GM15510 (cell line): ENCODE results near the gene SLC2A1.

ENCODE experiments used
- POLR2A ChIP-seq: IDR thresholded peaks from 3 replicates; pipeline ENCODE4 v1.6.1; 2011; ENCODE audit warnings: borderline replicate concordance; ENCODE audit not compliant: insufficient read length; ENCODE audit errors: extremely low read depth

SLC2A1 gene

DNA sequence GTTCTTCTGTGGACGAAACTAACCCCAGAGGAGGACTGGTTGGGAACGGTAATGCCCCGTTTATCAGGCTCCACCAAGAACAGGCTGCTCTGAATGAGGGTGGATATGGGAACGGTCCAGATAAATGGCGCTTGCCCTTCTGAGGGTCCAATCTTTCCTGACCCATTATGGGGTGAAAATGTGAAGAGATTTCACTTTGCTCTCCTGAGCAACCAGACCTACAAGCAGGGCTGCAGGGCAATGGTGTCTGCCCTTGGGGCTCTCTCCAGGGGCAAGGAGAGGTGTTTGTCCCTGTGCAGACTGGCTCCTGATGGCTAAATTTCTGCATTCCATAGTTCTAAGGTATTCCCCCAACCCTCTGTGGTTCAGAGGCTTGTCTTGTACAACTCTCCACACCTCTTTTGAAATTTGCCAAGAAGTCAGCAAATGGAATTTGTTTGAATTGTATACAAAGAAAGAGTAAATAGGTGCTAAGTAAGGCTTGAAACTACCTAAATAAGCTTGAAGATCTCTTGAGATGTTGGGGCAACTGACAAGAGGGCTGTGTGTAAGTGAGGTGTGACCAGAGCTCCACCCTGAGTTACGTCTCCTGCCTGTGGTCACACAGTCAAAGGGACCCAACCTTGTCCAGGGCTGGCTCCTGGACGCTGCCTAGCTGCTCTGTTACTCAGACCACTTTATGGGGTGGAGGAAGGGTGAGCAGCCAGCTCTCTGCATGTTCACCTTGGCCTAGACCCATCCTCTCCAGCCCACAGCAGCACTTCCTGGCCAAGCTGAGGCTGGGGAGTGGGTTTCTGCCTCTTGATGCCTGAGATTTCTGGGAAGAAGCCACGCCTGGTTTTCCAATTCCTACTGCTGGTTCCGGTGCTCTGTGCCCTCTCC lies 24.8 kb downstream of the SLC2A1 start:
- TF ChIP-seq POLR2A, result no peak

DNA sequence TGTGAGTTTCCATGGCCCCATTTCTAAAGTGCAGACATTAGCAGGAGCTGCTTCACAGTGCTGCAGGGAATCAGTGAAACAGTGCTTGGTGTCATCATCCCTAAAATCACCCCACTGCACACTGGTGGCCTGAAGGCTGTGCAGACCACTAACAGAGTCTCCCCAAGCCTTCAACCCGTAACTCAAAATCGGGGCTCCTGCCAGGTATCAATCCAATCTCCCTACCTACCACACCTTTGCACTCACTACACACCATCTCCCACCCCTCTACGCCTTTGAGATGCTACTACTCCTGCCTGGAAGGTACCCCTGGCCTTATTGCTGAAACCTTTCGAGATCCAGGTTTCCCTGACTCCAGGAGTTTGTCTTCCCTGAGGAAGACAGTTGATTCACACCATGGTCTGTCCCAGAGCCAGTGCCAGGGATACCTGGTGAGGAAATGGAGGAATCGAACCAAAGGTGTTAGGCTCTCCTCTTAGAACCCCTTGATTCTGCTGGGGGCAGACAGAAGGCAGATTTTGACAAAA lies 25.5 kb downstream of the SLC2A1 start:
- no peak for TF ChIP-seq POLR2A

DNA sequence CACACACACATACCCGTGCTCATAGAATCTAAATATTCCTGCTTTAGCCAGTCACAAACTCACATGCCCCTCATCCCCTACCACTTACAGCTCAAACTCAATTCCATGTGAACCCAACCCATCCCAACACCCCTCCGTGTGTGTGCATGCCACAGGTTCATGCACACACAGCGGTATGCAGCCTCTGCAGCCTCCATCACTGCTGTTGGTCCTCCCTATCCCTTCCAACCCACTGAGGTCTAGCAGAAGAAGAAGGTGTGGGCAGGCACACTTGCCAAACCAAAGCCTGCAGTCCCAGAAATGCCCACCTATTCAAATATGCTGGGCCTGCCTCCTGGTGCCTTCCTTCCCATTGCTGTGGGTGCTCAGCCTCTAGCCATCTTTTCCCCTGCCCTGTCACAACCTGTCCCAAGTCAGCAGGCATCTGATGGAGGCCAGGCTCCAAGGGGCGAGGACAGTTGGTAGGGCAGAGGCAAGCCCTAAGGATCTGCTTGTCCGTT lies 26.2 kb downstream of the SLC2A1 start:
- TF ChIP-seq POLR2A, result no peak

DNA sequence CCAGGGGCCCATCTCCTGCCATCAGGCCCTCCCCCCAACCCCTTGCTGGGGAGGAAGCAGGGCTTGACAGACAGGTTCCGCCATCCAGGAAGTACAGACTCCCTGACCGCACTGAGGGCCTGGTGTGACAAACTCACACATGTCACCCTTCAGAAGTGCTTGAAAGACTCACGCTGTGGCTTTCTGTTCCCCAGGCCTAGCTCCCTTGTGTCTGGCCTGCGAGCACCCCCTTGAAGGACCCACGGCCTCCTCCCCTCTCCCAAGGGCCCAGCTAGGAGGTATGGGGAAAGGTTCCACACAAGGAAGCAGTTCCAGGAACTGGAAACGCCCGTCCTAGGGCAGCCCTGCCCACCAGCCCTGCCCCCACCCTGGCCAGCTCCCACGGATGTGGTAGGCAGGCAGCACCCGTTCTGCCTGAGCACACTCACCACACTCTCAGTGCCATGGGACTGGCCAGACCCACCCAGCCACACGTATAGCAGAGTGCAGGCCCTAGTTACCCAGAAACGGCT lies 26.7 kb downstream of the SLC2A1 start:
- TF ChIP-seq POLR2A, result no peak

DNA sequence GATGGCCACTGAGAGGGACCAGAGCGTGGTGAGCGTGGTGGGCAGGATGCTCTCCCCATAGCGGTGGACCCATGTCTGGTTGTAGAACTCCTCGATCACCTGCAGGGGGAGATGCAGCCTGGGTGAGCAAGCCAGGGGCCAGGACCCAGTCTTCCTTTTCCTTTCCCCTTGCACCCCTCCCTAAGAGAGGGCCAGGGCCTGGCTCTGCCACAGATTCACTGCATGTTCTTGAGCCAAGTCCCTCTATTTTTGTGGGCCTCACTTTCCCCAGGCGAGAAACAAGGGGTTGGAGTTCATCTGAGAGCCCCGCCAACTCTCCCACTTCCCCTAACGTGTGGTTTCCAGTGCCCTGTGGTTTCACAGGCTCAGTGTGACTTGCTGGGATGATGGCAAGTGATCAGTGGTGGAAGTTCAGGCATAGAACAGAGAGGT lies 27.5 kb downstream of the SLC2A1 start:
- TF ChIP-seq POLR2A, result no peak

DNA sequence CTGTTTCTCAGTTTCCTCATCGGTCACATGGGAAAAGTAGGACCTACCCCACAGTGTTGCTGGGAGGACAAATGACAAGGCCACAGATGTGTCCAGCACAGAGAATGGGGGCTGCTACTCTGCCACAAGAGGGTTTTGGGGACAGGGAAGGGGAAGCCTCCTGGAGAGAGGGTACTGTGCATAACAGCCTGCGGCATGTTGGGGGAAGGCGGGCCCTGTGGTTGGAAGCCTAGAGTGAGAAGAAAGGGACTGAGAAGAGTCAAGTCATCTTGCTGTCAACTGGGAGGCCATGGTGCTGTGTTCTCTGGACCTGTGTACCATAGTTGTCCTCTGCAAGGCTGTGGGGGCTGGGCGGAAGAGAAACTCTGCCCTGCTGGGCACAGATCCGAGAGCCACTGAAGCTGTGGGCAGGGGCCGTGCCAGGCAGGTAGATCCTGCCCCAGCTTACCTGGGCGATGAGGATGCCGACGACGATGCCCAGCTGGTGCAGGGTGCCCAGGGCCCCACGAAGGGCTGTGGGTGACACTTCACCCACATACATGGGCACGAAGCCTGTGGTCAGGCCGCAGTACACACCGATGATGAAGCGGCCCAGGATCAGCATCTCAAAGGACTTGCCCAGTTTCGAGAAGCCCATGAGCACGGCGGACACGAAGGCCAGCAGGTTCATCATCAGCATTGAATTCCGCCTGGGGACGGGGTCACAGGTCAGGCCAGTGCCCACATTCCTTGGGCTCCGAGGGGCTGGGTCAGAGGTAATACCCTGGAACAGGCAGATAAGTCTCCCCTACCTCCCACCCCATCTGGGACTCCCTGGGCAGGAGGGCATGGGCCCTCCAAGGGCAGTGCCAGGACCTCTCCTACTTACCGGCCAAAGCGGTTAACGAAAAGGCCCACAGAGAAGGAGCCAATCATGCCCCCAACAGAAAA lies 28.2 kb downstream of the SLC2A1 start:
- TF ChIP-seq POLR2A, result no peak

DNA sequence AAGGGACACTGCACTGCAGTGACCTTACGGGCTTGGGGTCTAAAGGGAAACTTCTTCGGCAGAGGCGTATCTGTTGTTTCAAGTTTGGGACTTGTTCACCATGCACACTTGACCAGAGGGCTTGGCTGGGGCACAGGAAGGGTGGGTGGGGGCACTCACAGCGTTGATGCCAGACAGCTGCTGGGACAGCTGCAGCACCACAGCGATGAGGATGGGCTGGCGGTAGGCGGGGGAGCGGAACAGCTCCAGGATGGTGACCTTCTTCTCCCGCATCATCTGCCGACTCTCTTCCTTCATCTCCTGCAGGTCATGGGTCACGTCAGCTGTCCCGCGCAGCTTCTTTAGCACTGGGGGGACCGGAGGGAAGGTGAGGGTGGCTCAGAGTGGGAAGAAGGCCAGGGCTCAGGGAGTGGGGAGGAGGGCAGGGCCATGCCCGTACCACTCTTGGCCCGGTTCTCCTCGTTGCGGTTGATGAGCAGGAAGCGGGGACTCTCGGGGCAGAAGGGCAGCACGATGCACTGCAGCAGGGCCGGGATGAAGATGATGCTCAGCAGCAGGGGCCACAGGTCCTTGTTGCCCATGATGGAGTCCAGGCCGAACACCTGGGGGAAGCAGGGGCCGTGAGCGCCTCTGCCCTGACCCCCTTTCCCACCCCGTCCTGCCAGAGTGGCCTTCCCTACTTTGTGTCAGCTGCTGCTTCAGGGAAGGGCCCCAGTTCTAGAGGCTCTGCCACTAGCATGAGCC lies 29.1 kb downstream of the SLC2A1 start:
- TF ChIP-seq POLR2A, result no peak

DNA sequence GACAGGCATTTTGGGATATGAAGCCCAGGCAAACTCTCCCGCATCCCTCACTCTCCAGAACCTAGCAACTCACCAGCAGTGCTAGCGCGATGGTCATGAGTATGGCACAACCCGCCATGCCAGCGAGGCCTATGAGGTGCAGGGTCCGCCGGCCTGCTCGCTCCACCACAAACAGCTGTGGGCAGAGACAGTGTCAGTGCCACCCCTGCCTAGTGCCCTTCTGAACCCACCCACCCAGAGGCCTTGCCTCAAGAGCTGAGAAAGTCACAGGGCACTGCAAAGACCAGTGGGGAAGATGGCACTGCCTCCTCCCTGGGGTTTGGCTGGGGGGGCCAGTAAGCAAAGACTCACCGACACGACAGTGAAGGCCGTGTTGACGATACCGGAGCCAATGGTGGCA lies 29.8 kb downstream of the SLC2A1 start:
- TF ChIP-seq POLR2A, result no peak

DNA sequence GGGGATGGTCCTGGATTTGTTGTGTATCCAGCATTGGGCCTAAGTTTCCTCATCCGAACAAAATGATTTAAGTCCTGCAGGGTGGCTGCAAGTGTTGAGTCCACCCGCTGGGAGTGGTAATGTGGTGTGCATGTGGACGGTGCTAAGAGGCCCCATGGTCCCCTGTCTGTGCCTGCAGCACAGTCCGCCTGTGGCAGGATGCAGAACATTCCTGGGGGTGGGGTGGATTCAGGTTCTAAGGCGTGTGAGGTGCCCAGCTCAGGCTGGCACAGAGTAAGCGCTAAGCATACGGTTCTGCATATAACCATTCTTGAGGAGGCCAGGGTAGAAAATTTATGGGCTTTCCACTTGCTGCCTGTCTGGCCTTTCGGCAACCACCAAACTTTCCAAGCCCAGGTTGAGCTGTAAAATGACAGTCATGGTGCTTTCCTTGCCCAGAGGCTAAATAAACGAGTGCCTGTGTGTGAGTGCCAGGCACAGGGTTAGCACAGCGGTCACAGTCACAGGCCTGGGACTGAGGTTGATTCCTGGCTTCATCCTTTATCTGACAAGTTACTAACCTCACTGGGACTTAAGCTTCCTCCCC lies 30.7 kb downstream of the SLC2A1 start:
- no peak for TF ChIP-seq POLR2A

DNA sequence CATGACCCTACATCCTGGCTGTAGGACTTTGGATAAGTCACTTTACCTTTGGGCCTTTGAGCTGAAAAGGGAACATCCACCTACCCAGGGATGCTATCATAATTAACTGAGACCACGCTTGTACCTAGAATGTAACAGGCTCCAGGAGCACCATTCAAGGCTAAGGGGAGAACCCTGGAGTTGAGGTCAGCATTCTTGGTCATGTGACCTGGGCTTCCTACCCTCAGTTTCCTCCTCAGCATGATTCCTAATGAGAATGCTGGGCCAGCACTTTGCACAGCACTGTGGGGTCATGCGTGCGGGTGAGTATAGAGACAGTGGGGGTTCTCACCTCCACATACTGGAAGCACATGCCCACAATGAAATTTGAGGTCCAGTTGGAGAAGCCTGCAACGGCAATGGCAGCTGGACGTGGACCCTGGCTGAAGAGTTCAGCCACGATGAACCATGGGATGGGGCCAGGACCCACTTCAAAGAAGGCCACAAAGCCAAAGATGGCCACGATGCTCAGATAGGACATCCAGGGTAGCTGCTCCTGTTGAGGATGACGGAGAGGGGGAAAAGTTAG lies 31.3 kb downstream of the SLC2A1 start:
- TF ChIP-seq POLR2A, result no peak

DNA sequence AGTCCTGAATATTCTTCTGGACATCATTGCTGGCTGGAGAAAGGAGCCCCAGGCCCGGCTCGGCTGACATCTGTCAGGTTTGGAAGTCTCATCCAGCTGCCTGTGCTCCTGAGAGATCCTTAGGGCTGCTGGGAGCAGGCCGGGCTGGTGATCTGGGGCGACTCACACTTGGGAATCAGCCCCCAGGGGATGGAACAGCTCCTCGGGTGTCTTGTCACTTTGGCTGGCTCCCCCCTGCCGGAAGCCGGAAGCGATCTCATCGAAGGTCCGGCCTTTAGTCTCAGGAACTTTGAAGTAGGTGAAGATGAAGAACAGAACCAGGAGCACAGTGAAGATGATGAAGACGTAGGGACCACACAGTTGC lies 31.8 kb downstream of the SLC2A1 start:
- TF ChIP-seq POLR2A, result no peak

DNA sequence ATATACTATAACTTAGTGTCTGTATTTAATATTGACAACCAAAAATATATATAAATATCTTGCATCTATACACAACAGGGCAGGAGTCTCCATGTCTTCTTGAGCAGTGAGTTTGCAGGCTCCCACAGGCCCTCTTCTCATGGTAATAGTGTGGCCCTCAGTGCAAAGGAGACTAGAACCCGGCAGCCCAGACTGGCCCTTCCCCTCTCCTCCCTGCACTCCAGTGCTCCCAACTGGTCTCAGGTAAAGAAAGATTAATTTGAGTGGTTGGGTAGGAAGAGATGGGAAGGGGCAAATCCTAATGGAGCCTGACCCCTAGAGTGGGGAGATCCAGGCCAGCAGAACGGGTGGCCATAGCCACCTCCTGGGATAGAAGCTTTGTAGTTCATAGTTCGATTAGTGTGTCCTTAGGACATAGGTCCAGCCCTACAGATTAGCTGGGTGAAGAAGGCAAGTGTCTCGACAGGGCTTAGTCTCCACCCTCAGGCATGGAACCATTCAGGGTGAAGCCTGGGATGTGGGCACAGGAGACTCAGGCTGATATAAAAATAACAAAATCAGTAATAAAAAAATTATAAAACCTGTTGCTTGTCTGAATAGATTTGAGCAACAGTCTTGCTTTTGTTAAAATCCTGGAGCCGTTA lies 32.3 kb downstream of the SLC2A1 start:
- no peak for TF ChIP-seq POLR2A

DNA sequence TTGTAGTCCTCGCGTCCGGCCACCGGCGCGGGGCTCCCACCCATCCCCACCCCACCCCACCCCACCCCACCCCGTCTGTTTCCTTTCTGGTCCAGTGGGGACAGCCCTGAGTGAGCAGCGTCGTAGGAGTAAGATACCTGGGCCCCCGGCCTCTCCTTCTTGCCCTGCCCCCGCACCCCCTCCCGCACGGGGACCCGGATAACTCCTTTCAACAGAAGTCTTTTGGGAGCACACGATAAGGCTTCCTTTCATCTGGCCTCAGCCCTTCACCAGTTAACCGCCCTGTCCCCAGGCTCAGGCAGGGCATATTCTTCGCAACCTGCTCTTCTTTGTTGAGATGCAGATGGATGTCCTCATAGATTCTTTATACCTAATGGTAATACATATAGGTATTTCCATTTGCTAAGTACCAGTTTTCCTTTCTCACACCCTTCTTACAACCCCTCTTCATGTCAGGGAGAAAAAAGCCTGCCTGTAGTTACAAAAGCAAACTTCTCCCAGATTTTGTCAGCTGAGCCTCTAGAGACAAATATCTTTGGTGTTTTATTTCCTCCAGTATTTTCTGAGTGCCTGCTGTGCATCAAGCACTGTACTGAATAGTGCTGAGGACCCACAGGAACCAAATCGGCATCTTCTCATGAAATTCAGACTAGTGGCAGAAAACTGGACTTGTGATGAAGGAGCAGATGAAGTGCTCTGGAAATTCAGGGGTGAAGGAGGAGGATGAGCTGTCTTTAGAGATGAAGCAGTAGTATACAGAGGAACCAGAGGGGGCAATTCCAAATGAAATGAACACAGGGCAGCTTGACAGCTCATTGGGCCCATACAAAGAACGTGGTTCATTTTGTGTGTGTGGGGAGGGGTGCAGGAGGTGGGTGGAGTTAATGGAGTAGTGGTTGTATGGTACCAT lies 33.6 kb downstream of the SLC2A1 start:
- TF ChIP-seq POLR2A, result no peak
